Hematopoietic multipotent progenitor cell treated with erythropoietin and hydrocortisone succinate and interleukin-3 and kit ligand, for 6 days (in vitro differentiated cells): ENCODE results near the gene PNO1.

Source experiments
- DNase-seq: peaks from one replicate; pipeline ENCODE4 v3.0.0-alpha.2; 2015

The PNO1 gene

GRCh38 chr2:68196120-68196716 is 38.5 kb downstream of the PNO1 start:
- peak; percentile 90 for DNase-seq

GRCh38 chr2:68200157-68200787 is 42.6 kb downstream of the PNO1 start:
- DNase-seq = no peak

DNA sequence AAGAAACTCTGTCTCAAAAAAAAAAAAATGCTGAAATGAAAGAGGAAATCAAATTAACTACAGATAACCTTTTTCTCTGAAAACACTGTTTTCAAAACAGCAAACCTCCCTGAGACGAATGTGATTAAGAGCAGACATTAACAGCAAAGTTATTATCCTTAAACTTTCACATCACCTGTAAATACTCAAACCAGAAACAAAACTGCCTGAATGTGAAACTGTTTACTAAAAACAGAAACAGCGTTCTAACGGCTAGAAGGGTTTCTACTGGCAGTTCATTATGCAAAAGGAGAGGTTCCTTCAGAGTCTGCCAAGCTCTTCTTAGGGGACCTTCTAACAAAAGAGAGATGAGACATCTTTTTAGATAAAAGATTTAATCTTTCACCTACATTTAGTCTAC is 45.9 kb downstream of the PNO1 start:
- no peak for DNase-seq

DNA sequence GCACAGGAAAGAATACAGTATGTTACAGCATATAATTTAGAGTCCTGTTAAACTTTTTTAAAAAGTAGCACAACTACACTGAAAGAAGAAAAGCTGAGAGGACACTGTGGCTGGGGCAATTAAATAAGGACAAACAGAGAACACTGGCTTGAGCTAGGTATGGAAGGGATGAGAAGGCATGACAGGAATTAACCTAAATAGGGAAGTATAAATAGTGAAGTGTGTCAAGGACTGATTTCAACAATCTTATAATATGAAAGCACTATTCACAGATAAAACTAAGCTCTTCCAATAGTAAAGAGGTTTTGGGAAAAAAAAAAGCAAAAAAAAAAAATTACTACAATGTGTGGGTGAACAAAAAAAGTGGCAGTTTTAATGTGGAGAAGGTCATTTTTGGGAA is 49.1 kb downstream of the PNO1 start:
- DNase-seq = no peak

- DNase-seq = no peak
Observed at GRCh38 chr2:68214381-68214780, 56.7 kb downstream of the PNO1 start.

GRCh38 chr2:68216454-68217310 is 59.0 kb downstream of the PNO1 start:
- DNase-seq = no peak

DNA sequence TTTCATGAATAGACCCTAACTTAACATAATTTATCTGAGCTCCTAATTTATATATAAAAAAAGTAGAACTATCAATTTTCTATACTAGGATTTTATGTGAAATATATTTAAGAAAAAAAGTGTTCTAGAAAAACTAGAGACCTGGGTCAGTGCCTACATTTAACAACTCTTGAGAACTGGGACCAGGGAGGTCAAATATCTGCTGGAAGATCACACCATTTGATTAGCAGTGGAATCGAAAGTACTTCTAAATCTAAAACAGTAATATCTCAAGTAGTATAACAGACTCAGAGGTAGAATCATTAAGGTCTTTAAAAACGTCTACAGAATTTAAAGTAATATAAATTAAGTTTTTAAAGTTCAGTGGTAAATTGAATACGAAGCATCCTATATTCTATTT is 60.0 kb downstream of the PNO1 start:
- DNase-seq = no peak

DNA sequence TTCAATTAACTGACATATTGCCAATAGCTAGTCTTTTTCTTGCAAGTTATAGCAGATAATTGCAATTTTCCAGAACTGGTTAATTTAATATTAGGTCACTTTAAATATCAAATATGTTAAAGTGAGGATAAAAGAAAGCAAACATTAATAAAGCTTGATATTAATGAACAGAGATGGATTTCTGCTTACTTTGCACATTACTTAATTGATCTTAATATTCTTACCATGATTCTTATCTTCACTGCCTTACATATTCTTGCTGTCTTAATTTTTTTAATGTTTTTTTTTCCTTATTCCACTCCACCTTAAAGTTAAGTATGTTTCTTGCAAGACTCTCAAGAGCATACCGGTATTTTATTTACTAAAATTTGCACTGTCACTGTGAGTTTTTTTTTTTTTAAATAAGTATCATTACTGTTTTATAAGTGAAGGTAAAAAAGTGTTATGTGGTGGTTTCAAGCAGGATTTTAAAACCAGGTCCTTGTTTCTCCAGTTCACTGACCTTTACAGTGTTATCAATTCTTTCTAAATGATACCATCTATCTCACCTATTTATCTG is 60.7 kb downstream of the PNO1 start:
- DNase-seq = no peak

DNA sequence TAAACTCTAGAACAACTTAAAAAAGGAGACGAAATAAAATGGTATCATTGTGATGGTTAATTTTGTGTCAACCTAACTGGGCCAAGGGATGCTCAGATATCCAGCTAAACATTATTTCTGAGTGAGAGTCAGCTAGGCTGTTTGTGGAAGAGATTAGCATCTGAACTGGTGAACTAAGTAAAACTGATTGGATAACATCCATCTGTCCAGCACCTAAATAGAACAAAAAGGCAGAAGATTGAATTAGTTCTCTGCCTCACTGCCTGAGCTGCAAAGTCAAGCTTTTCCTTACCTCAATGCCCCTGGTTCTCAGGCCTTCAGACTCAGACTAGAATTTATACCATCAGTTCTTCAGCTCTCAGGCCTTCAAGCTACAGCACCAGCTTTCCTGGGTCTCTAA is 64.6 kb downstream of the PNO1 start:
- DNase-seq = no peak

GRCh38 chr2:68223419-68223818 is 65.7 kb downstream of the PNO1 start:
- no peak for DNase-seq

- peak; percentile 74 for DNase-seq
Observed at GRCh38 chr2:68225119-68225632, 67.5 kb downstream of the PNO1 start.
